GM12878 (cell line): ENCODE data around the gene OR51D1. TPM values are rescaled to one million over a fixed set of nuclear protein-coding genes. Genes with fewer than 3 reads are reported as not detected.
A peak's percentile ranks its signal among the peaks of the same experiment; 100 is the strongest.

Source experiments
- ATAC-seq: fragments of 200-7000 bp; cut with Tn5 transposase; 3 replicates; pipeline ENCODE4 v1.9.1; 2020; ENCODE audit warnings: mild to moderate bottlenecking, moderate library complexity
- BruUV-seq: library from RNA; stranded (reverse); fragments of 400-500 nt; replicated peaks from 2 replicates; lab custom pipeline; 2021; lab: Mats Ljungman, UMichigan
- CTCF ChIA-PET: fragments of 300-600 bp; sonication (Branson Sonifier 250); formaldehyde crosslinking; extraction: SDS; loops from one replicate; lab custom pipeline; 2021; ENCODE audit warnings: inconsistent platforms; lab: Yijun Ruan, JAX
- POLR2A ChIA-PET: fragments of 350-600 bp; formaldehyde crosslinking; extraction: SDS; loops from one replicate; lab custom pipeline; 2021; ENCODE audit warnings: inconsistent platforms; lab: Charles Lee
- RAD21 ChIA-PET: fragments of 300-600 bp; sonication (Branson Sonifier 250); formaldehyde crosslinking; loops from one replicate; lab custom pipeline; 2023; ENCODE audit warnings: antibody characterized with exemption; ENCODE audit not compliant: unreplicated experiment; lab: Charles Lee
- SMC1A ChIA-PET: fragments of 300-600 bp; sonication (Branson Sonifier 250); formaldehyde crosslinking; loops from one replicate; lab custom pipeline; 2023; ENCODE audit not compliant: unreplicated experiment, uncharacterized antibody; lab: Charles Lee
- DNase-seq: peaks from one replicate; pipeline ENCODE4 v3.0.0-alpha.2; 2011; ENCODE audit warnings: low read depth, low spot score
- FAIRE-seq: peaks from 3 replicates; lab custom pipeline; 2011; peaks lifted over from hg19 to GRCh38; lab: Jason Lieb, UNC
- H2AFZ ChIP-seq: 2 replicates; pipeline ENCODE4 v1.6.0; 2011; ENCODE audit warnings: low read depth, low read length, control low read depth; ENCODE audit not compliant: control insufficient read depth
- H3K27ac ChIP-seq: 2 replicates; pipeline ENCODE4 v1.5.1; 2011; ENCODE audit warnings: control low read depth; ENCODE audit not compliant: control insufficient read depth, insufficient read depth
- H3K27me3 ChIP-seq, 2 experiments: replicated peaks in 1 of 2; 2 replicates each; pipeline versions ENCODE4 v1.6.0 to v1.6.1; 2011; ENCODE audit warnings: low read length in 1 of 2; ENCODE audit not compliant: control insufficient read depth in 2 of 2, insufficient read depth in 2 of 2
- H3K36me3 ChIP-seq, 2 experiments: 2 replicates each; pipeline ENCODE4 v1.5.1; 2011; ENCODE audit warnings: low read length in 1 of 2; ENCODE audit not compliant: control insufficient read depth in 2 of 2, insufficient read depth in 2 of 2
- H3K4me1 ChIP-seq: 2 replicates; pipeline ENCODE4 v1.6.1; 2011; ENCODE audit warnings: mild to moderate bottlenecking, low read length, moderate library complexity, mixed read lengths; ENCODE audit not compliant: control insufficient read depth, insufficient read depth
- H3K4me2 ChIP-seq: 2 replicates; pipeline ENCODE4 v1.6.0; 2011; ENCODE audit warnings: control low read depth; ENCODE audit not compliant: control insufficient read depth, insufficient read depth
- H3K4me3 ChIP-seq: fragments of 200-600 bp; sonication (generic); 2 replicates; pipeline ENCODE4 v1.5.1; 2016
- H3K79me2 ChIP-seq: 2 replicates; pipeline ENCODE4 v1.6.0; 2011; ENCODE audit warnings: low read length; ENCODE audit not compliant: control insufficient read depth, insufficient read depth
- H3K9ac ChIP-seq: 2 replicates; pipeline ENCODE4 v1.8.0; 2011; ENCODE audit warnings: low read length, control low read depth, mixed read lengths; ENCODE audit not compliant: control insufficient read depth, insufficient read depth
- H3K9me3 ChIP-seq: replicated peaks from 3 replicates; pipeline ENCODE4 v1.5.1; 2011; ENCODE audit warnings: mild to moderate bottlenecking, low read length; ENCODE audit not compliant: control insufficient read depth, insufficient read depth
- H4K20me1 ChIP-seq: 2 replicates; pipeline ENCODE4 v1.6.0; 2011; ENCODE audit not compliant: control insufficient read depth, insufficient read depth
- BHLHE40 ChIP-seq, 2 experiments: fragments of 450-650 bp in 1 of 2; IDR thresholded peaks; 2 replicates each; pipeline ENCODE4 v1.6.1; 2011 to 2017; ENCODE audit warnings: low read depth in 2 of 2, borderline replicate concordance in 1 of 2, improper control_type of control experiment in 1 of 2, low read length in 1 of 2, mild to moderate bottlenecking in 1 of 2
- BMI1 ChIP-seq: fragments of 450-650 bp; IDR thresholded peaks from 2 replicates; pipeline ENCODE4 v1.6.1; 2016; ENCODE audit warnings: mild to moderate bottlenecking, moderate library complexity, borderline replicate concordance
- EGR1 ChIP-seq, 2 experiments: IDR thresholded peaks; 1 replicate in 1 of 2; 2 replicates in 1 of 2; pipeline ENCODE4 v1.6.1; 2011 to 2012; ENCODE audit warnings: low read depth in 2 of 2, low read length in 2 of 2, borderline replicate concordance in 1 of 2, mild to moderate bottlenecking in 1 of 2, moderate library complexity in 1 of 2
- GABPA ChIP-seq: IDR thresholded peaks from 2 replicates; pipeline ENCODE4 v1.6.1; 2014; ENCODE audit warnings: antibody characterized with exemption, low read depth, mild to moderate bottlenecking, inconsistent platforms
- MAX ChIP-seq: IDR thresholded peaks from 2 replicates; pipeline ENCODE4 v1.6.1; 2012; ENCODE audit warnings: low read depth, low read length, improper control_type of control experiment
- MEF2A ChIP-seq: IDR thresholded peaks from 2 replicates; pipeline ENCODE4 v1.6.1; 2011; ENCODE audit warnings: low read depth, mild to moderate bottlenecking, low read length, moderate library complexity; ENCODE audit not compliant: insufficient read depth
- SIX5 ChIP-seq: IDR thresholded peaks from 2 replicates; pipeline ENCODE4 v1.6.1; 2011; ENCODE audit warnings: mild to moderate bottlenecking, low read depth, low read length, moderate library complexity; ENCODE audit not compliant: severe bottlenecking
- STAT1 ChIP-seq: fragments of 450-650 bp; conservative IDR thresholded peaks from 2 replicates; pipeline ENCODE4 v1.6.1; 2014; ENCODE audit warnings: antibody characterized with exemption, mild to moderate bottlenecking
- TBL1XR1 ChIP-seq: IDR thresholded peaks from 2 replicates; pipeline ENCODE4 v1.6.1; 2012; ENCODE audit warnings: low read depth, low read length, improper control_type of control experiment
- ZBED1 ChIP-seq: IDR thresholded peaks from 2 replicates; pipeline ENCODE4 v1.6.1; 2016; ENCODE audit warnings: borderline replicate concordance
- ZNF622 ChIP-seq: fragments of 450-650 bp; IDR thresholded peaks from 2 replicates; pipeline ENCODE4 v1.6.1; 2017; ENCODE audit warnings: mild to moderate bottlenecking, inconsistent platforms
- ZSCAN29 ChIP-seq: fragments of 450-650 bp; IDR thresholded peaks from 2 replicates; pipeline ENCODE4 v1.6.1; 2017; ENCODE audit warnings: mild to moderate bottlenecking, moderate library complexity
- WGBS: methylation state at CpG from one replicate; pipeline ENCODE4 v1.1.6; 2016; ENCODE audit warnings: low lambda C conversion rate; ENCODE audit not compliant: insufficient replicate concordance, insufficient coverage; ENCODE audit errors: missing lambda C conversion rate; 5-methylcytosine and 5-hydroxymethylcytosine counted together
- in situ Hi-C: fragments of 300-500 bp; cut with MboI; formaldehyde crosslinking; loops from 9 replicates; pipeline ENCODE4 v1.14.3; 2018; ENCODE audit warnings: mixed read lengths
- intact Hi-C: fragments of 100-400 bp; cut with micrococcal nuclease; formaldehyde crosslinking; loops from one replicate; pipeline ENCODE4 v1.14.2; 2022; ENCODE audit not compliant: unreplicated experiment
- polyA plus RNA-seq, 11 experiments: library from polyadenylated mRNA; depleted of rRNA in 4 of 11; unstranded in 6 of 11; stranded (reverse) in 5 of 11; fragments of >200 nt; fragmentation: Nextera tagmentation in 4 of 11; fragmentation: Illumina TruSeq in 1 of 11; extraction: Ambion mirVana in 4 of 11; extraction: Trizol in 1 of 11; gene quantifications; 1 replicate in 1 of 11; 2 replicates in 10 of 11; pipeline versions ENCODE4 v1.2.1 to v1.2.3, GENCODE V29; 2011 to 2016; ENCODE audit warnings: inconsistent platforms in 2 of 11, missing spikeins in 2 of 11, low read depth in 1 of 11
- total RNA-seq, 4 experiments: library from RNA; depleted of rRNA in 3 of 4; stranded (reverse); fragments of >200 nt in 3 of 4; fragmentation: Illumina TruSeq in 1 of 4; extraction: Trizol in 1 of 4; gene quantifications; 2 replicates each; pipeline versions ENCODE4 v1.2.1 to v1.2.3, GENCODE V29; 2013 to 2021
- TF ChIP-seq, protein P1 (sequence below): fragments of 450-650 bp; IDR thresholded peaks from 2 replicates; pipeline ENCODE4 v1.6.1; 2017; ENCODE audit warnings: mild to moderate bottlenecking, moderate library complexity

Gene OR51D1
- total and polyA plus RNA-seq, 10 of the 15 experiments (the other 5 are each of a cell fraction or from before 2014, with no cell fraction given), result 0.06 TPM; not detected in 9

DNA sequence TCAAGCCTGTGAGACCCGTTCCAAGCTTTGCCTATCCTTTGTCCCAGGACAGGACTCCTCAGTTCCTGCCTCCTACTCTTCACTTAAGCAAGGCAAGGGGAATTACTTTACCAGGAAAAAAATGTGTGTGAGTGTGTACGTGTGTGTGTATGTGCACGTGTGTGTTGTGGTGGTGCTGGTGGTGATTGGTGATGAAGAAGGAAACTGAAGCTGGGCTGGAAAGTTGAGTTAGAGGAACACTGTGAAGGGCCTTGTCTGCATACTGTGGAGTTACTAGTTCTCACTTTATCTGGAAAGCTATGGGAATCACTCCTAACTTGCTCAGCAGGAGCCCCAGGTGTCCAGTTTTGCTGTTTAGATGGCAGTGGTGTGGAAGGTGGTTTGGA, 378 bp downstream of the OR51D1 start:
- TF ChIP-seq BHLHE40 (IDR thresholded peaks at IDR 0.05; ENCODE audit: borderline replicate concordance in 1 of 2, low read depth in 2 of 2, low read length in 1 of 2) (peak in 1 of 2 experiments; percentile 54; a peak in 2 of 4 replicates), SIX5 (no peak)
- POLR2A ChIA-PET, result no interaction called here

DNA sequence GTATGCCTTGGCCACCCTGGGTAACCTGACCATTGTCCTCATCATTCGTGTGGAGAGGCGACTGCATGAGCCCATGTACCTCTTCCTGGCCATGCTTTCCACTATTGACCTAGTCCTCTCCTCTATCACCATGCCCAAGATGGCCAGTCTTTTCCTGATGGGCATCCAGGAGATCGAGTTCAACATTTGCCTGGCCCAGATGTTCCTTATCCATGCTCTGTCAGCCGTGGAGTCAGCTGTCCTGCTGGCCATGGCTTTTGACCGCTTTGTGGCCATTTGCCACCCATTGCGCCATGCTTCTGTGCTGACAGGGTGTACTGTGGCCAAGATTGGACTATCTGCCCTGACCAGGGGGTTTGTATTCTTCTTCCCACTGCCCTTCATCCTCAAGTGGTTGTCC, 2.7 kb downstream of the OR51D1 start:
- SMC1A ChIA-PET, result no interaction called here
- H3K4me3 ChIP-seq, result no peak overlapping the region
- TF ChIP-seq ZNF622 (no peak), BMI1 (no peak), TBL1XR1 (no peak), MEF2A (no peak), EGR1 (IDR thresholded peaks at IDR 0.05; ENCODE audit: borderline replicate concordance in 1 of 2, low read depth in 2 of 2, low read length in 2 of 2) (no peak), MAX (no peak), STAT1 (no peak), ZBED1 (no peak), GABPA (no peak), ZSCAN29 (no peak)
- TF ChIP-seq, protein P1, sequence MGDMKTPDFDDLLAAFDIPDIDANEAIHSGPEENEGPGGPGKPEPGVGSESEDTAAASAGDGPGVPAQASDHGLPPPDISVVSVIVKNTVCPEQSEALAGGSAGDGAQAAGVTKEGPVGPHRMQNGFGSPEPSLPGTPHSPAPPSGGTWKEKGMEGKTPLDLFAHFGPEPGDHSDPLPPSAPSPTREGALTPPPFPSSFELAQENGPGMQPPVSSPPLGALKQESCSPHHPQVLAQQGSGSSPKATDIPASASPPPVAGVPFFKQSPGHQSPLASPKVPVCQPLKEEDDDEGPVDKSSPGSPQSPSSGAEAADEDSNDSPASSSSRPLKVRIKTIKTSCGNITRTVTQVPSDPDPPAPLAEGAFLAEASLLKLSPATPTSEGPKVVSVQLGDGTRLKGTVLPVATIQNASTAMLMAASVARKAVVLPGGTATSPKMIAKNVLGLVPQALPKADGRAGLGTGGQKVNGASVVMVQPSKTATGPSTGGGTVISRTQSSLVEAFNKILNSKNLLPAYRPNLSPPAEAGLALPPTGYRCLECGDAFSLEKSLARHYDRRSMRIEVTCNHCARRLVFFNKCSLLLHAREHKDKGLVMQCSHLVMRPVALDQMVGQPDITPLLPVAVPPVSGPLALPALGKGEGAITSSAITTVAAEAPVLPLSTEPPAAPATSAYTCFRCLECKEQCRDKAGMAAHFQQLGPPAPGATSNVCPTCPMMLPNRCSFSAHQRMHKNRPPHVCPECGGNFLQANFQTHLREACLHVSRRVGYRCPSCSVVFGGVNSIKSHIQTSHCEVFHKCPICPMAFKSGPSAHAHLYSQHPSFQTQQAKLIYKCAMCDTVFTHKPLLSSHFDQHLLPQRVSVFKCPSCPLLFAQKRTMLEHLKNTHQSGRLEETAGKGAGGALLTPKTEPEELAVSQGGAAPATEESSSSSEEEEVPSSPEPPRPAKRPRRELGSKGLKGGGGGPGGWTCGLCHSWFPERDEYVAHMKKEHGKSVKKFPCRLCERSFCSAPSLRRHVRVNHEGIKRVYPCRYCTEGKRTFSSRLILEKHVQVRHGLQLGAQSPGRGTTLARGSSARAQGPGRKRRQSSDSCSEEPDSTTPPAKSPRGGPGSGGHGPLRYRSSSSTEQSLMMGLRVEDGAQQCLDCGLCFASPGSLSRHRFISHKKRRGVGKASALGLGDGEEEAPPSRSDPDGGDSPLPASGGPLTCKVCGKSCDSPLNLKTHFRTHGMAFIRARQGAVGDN, result no peak
- TF ChIP-seq, all 136 proteins: peak for 0
- no peaks in the 10 kb centered on the region for H3K36me3 ChIP-seq
- WGBS, result 33% methylated on average over 6 of the region's 6 CpGs
- BruUV-seq, result no TSS peak
- in situ Hi-C loops, result loop anchor here (5.0 kb wide), 2 partner anchors 187 to 352 kb away; partner anchors contain the start of gene OR51L1
- CTCF ChIA-PET, result no interaction called here
- no peaks in the 10 kb centered on the region for H4K20me1 ChIP-seq
- H3K4me1 ChIP-seq, result no peaks in the 10 kb centered on the region
- H3K9ac ChIP-seq, result no peak overlapping the region
- intact Hi-C loops, result loop anchor here (5.0 kb wide), 1 partner anchor 453 kb away; no protein-coding TSS in a partner anchor
- POLR2A ChIA-PET, result no interaction called here
- H3K9me3 ChIP-seq, result no peaks in the 10 kb centered on the region
- ATAC-seq (no peak), DNase-seq (no peak), FAIRE-seq (no peak)
- no peaks in the 10 kb centered on the region for H3K79me2 ChIP-seq
- H2AFZ ChIP-seq, result no peak overlapping the region
- H3K4me2 ChIP-seq, result no peak overlapping the region
- no peak overlapping the region for H3K27ac ChIP-seq
- RAD21 ChIA-PET, result no interaction called here
- H3K27me3 ChIP-seq, result no peaks in the 10 kb centered on the region; a peak in 1 of 4 replicates

More for the DNA sequence above, 378 bp downstream of the OR51D1 start:
- Histone ChIP-seq H3K36me3 (no peaks in the 10 kb centered on the region), H2AFZ (no peak overlapping the region), H3K9ac (no peak overlapping the region), H4K20me1 (no peaks in the 10 kb centered on the region), H3K4me1 (no peaks in the 10 kb centered on the region), H3K79me2 (no peaks in the 10 kb centered on the region), H3K27ac (no peak overlapping the region), H3K4me3 (no peak overlapping the region), H3K4me2 (no peak overlapping the region), H3K9me3 (no peaks in the 10 kb centered on the region), H3K27me3 (no peaks in the 10 kb centered on the region; a peak in 1 of 4 replicates)
- ChIA-PET RAD21 (interaction anchor here (0.9 to 2.6 kb wide), 3 partner anchors 12 to 367 kb away, joined by 4 to 21 read pairs (median 4); no protein-coding TSS in a partner anchor), CTCF (interaction anchor here (0.7 to 3.9 kb wide), 17 partner anchors 10 to 733 kb away, joined by 3 to 28 read pairs (median 7); partner anchors contain the start of gene TRIM68), SMC1A (interaction anchor here (0.5 to 2.8 kb wide), 16 partner anchors 10 to 732 kb away, joined by 3 to 19 read pairs (median 3); no protein-coding TSS in a partner anchor)
- ATAC-seq (no peak), FAIRE-seq (no peak), DNase-seq (no peak)
- in situ Hi-C loops (loop anchor here (5.0 kb wide), 2 partner anchors 190 to 355 kb away; partner anchors contain the start of gene OR51L1), intact Hi-C loops (loop anchor here (1.0 to 5.0 kb wide), 3 partner anchors 189 to 450 kb away; no protein-coding TSS in a partner anchor)
- WGBS, result 26% methylated on average over 3 of the region's 3 CpGs
- BruUV-seq, result no TSS peak
